Measurements from ENCODE around the gene DNAH10.

Gene DNAH10

DNA sequence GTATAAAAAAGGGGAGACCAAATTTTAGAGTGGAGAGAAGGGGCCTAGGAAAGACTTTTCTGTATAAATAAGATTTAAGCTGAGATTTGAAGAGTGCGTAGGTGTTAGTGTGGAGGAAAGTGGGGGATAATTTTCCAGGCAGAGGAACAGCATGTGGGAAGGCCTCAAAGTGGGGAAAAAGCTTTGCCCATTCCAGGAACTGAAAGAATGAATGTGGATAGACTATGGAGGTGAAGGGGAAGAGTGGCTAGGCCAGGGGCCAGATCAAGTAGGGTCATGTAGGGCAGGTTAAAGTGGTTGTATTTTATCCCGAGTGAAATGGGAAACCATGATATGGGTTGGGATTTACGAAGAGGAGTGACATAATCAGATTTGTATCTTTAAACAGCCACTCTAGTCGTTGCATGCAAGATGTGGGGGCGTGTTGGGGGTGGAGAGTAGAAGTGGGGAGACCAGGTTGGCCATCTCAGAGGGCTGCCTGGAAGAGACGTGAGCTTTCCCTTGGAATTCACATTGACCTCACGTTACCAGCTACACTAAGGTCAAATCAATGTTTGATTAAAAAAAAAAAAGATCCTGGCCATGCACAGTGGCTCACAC is 214.2 kb downstream of the DNAH10 start:
- no peak for DNase-seq

DNA sequence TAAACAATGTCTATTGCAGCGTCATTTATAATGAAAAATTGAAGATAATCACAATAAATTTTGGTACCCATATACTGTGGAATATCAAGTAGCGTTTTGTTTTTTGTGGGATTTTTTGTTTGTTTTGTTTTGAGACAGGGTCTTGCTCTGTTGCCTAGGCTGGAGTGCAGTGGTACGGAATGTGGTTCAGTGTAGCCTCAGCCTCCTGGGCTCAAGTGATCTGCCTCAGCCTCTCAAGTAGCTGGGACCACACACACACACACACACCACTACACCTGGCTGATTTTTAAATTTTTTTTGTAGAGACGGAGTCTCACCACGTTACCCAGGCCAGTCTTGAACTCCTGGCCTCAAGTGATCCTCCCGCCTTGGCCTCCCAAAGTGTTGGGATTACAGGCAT is 217.5 kb downstream of the DNAH10 start:
- no peak for DNase-seq

- no peak for DNase-seq
Observed at GRCh38 chr12:123982269-123982668, 220.2 kb downstream of the DNAH10 start.

DNA sequence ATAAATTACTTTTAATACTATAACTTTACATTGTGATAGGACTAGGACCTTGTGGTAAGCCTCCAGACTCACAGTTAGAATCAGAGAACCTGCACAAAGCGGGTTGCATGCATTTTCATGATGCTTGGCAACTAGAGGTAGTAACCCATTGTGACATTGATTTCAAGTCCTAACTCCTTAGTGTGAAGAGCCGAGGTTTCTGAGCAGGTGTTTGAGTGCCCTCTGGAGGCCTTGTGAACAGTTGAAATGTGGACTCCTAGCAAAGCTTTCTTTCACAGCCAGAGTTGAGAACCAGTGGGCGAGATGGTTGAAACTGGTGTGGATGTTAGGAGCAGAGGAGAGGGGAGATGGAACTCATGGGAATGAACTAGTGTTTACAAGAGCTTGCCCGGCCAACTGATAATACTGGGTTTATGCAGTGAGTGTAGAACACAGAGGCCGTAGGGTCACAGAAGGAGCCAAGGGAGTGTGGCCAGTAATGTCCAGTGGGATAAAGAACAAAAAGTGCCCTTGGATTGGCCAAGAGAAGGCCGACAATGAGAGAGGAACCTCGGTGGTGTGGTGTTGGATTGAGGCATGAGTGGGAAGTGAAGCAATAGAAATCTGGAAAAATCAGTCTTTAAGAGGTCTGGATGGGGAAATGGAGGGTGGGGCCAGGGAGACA is 221.9 kb downstream of the DNAH10 start:
- DNase-seq = peak; percentile 21

- DNase-seq = no peak
Observed at GRCh38 chr12:123984903-123985302, 222.8 kb downstream of the DNAH10 start.
